Left renal cortex interstitium (tissue), 4 donors: Measurements from ENCODE around the gene CFAP157. TPM values are rescaled to one million over a fixed set of nuclear protein-coding genes. Genes with fewer than 3 reads are reported as not detected.

ENCODE experiments used
- DNase-seq, 4 donors: peaks; one replicate each; pipeline ENCODE4 v3.0.0-alpha.2; 2013; ENCODE audit warnings: low read depth in 4 of 4, low spot score in 2 of 4, missing footprints in 1 of 4
- polyA plus RNA-seq, 4 donors: library from polyadenylated mRNA; unstranded; fragments of 120-200 nt; gene quantifications; one replicate each; pipeline ENCODE4 v1.2.1, GENCODE V29; 2013; ENCODE audit not compliant: insufficient read length in 4 of 4

CFAP157 gene
- polyA plus RNA-seq, 4 donors = 2.6 to 7.7 (median 5.4) TPM

- DNase-seq = no peak
Measured at GRCh38 chr9:127690735-127691134, 16.1 kb upstream of the CFAP157 start.

- no peak for DNase-seq
Measured at GRCh38 chr9:127692071-127692470, 14.7 kb upstream of the CFAP157 start.

GRCh38 chr9:127693143-127693542 is 13.6 kb upstream of the CFAP157 start:
- DNase-seq = no peak

GRCh38 chr9:127693697-127694096 is 13.1 kb upstream of the CFAP157 start:
- no peak for DNase-seq

- no peak for DNase-seq
Measured at GRCh38 chr9:127694890-127695720, 11.7 kb upstream of the CFAP157 start.

- no peak for DNase-seq
Measured at GRCh38 chr9:127697575-127697974, 9.2 kb upstream of the CFAP157 start.

- no peak for DNase-seq
Measured at GRCh38 chr9:127698386-127698785, 8.4 kb upstream of the CFAP157 start.

GRCh38 chr9:127698985-127699670 is 7.7 kb upstream of the CFAP157 start:
- DNase-seq = peak; percentile 84 to 92 (median 88)

GRCh38 chr9:127700140-127700539 is 6.6 kb upstream of the CFAP157 start:
- no peak for DNase-seq

- DNase-seq = no peak
Measured at GRCh38 chr9:127700594-127701255, 6.1 kb upstream of the CFAP157 start.

- DNase-seq = no peak
Measured at GRCh38 chr9:127703289-127703946, 3.4 kb upstream of the CFAP157 start.

- no peak for DNase-seq
Measured at GRCh38 chr9:127705577-127706379, 1.0 kb upstream of the CFAP157 start.

- DNase-seq = no peak
Measured at GRCh38 chr9:127707766-127708165, 978 bp downstream of the CFAP157 start.

GRCh38 chr9:127708952-127709587 is 2.3 kb downstream of the CFAP157 start:
- DNase-seq = no peak

GRCh38 chr9:127710204-127710783 is 3.5 kb downstream of the CFAP157 start:
- no peak for DNase-seq

- no peak for DNase-seq
Measured at GRCh38 chr9:127711226-127711701, 4.5 kb downstream of the CFAP157 start.

GRCh38 chr9:127711831-127712274 is 5.1 kb downstream of the CFAP157 start:
- no peak for DNase-seq

GRCh38 chr9:127712371-127712770 is 5.6 kb downstream of the CFAP157 start:
- DNase-seq = no peak

- DNase-seq = no peak
Measured at GRCh38 chr9:127712867-127713266, 6.1 kb downstream of the CFAP157 start.
